COLO668 (cell line): ENCODE measurements around the gene NUP93.
"Not testable (repeated sequence)": the region's sequence is repeated elsewhere in the genome, so short reads cannot be mapped to it uniquely, and the experiment has no call there.

Experiments used
- DNase-seq: peaks from one replicate; lab custom pipeline; 2025; ENCODE audit not compliant: unreplicated experiment; lab: John Stamatoyannopoulos, UW

The NUP93 gene

DNA sequence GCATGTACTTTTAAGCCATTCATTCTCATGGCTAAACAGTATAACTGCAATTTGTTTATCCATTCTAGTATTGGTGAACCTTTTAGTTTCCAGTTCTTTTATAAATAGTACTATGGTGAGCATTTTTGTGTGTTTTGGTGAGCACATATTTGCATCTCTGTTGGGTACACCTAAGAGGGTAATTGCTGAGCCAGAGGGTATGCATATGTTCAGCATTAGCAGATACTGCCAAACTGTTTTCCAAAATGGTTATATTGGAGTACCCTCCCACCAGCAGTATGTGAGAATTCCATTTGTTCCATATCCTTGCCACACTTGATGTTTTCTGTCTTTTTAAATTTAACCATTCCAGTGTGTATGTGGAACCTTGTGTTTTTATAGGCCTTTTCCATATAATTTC lies 81.0 kb downstream of the NUP93 start:
- no peak for DNase-seq

- not testable (repeated sequence) for DNase-seq
These were observed 81.7 kb downstream of the NUP93 start for GRCh38 chr16:56811602-56812001.

- DNase-seq, result no peak
These were observed 83.0 kb downstream of the NUP93 start for GRCh38 chr16:56812884-56813283.

DNA sequence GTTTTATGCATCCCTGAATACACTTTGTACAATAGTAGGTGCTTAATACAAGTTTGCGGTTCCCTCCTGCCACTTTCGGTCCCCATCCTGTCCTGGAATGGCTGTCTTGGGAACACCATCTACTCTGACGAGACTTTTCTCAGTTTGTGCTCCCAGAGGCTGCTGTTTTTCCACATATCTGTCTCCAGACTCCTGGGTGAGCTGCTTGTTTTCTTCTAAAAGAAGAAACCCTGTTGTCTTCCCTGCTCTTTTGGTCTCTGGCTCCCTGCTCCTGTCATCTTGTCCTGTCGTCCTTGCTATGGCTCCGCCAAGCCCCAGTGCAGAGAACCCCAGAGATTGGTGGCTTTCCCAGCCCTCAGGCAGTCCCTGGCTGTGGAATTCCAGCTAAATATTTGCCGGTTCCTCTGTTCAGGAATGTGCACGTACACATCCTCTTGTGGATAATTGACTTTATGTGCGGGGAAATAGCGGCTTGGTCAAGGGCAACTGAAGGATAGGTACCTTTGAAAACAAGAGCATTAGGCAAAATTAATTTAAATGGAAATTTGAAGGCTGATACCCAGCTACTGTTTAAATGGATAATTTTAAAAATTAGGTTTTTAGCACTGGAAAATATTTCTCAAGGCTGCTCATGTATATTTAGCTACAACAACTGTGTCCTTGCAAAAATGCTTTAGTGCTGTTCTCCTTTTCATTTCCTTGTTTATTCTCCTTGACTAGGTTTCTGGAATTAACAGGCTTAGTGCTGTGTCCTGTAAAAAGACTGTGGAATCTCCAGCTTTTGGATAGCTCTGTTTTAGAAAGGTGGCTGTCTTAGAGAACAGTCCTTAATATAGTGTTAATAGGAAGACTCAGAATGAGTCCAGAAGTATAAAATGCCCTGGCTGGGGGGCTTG lies 84.9 kb downstream of the NUP93 start:
- DNase-seq, result no peak

DNA sequence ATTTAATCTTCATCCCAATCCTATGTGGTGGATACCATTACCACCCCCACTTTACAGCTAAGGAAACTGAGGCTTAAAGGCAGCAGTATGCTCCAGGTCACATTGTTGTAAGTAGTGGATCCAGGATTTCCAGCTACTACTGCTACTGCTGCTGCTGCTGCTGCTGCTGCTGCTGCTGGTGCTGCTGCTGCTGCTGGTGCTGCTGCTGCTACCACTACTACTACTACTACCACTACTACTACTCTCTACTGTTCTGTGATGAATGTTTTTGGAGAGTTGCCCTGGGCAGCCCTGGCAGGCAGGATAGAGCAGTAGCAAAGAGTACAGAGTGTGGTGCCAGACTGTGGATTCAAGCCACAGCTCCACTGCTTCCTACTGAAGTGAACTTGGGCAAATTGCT lies 85.8 kb downstream of the NUP93 start:
- no peak for DNase-seq

GRCh38 chr16:56817056-56817455 lies 87.1 kb downstream of the NUP93 start:
- no peak for DNase-seq

DNA sequence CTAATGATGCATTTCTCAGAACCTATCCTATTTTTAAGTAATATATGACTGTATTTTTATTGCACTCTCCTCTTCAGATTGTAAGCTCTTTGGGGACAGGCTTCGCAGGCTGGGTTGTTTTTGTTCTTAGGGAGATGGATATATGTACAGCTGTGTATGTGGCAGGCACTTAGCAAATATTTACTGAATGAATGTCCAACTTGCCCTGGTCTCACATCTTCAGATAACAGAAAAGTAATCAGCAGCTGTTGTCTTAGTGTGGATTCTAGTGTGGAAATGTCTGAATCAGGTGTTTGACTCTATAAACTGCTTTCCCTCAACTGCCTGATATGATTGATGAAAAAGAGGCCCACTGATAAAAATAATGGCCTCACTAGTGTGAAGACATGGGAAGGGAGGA lies 88.0 kb downstream of the NUP93 start:
- no peak for DNase-seq

DNA sequence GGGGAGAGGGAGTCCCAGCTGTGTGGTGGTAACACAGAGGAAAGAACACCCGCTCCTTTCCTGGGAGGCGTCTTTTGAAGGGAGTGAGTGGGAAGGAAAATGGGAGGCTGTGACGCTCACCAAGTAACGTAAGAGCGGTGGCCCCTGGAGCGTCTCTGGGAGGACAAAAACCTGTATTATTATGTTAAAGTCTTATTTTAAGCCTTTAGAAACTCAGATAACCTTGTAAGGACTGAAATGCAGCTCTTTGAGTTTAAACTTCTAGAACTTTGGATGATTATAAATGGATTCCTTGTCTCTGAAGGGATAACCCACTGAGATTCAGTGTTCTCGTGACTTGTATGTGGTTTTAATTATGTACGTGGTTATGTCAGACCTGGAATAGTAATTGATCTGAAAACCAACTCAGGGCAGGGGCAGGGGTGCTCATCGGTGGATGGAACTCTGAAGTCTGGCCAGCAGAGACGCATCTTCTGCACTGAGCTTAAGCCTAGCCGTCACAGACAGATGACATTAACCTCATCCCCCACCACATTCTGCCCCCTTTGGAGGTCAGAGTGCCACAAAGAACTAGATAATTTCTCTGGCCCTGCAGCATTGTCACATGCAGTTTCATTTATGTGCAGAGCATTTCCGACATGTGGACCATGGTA lies 93.3 kb downstream of the NUP93 start:
- no peak for DNase-seq

GRCh38 chr16:56824331-56824730 lies 94.4 kb downstream of the NUP93 start:
- DNase-seq, result no peak

DNA sequence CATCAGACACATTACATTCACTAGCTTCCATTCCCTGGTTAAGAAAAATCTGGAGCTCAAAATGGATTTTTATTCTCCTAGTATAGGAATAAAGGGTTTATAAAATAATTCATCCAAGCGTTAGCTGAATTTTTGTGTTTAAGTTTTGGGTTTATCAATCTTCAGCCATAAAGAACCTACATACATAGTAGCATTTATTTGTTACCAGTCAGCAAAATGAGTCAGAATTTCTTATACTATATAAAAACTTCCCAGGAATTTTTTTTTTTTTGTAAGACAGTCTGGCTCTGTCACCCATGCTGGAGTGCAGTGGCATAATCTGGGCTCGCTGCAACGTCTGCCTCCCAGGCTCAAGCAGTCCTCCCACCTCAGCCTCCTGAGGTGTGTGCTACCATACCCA lies 94.9 kb downstream of the NUP93 start:
- no peak for DNase-seq

GRCh38 chr16:56825826-56826225 lies 95.9 kb downstream of the NUP93 start:
- no peak for DNase-seq

DNA sequence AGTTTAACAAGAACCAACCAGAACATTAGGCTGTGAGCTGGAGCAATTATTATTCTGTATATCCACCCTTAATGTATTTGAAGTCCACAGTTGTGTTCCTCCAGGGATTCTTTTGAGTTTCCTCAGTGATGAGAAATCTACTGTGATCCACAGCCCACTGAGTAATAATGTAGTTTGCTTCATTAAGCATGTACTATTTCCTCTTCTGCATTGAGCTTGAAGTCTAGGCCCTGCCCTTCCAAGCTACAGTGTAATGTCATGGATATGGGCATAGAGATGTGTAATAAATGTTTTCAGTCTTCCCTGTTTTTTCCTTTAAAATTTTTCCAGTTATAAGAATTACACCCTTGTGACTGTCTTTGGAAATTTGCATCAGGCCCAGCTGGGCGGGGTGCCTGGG lies 98.7 kb downstream of the NUP93 start:
- DNase-seq, result no peak

DNA sequence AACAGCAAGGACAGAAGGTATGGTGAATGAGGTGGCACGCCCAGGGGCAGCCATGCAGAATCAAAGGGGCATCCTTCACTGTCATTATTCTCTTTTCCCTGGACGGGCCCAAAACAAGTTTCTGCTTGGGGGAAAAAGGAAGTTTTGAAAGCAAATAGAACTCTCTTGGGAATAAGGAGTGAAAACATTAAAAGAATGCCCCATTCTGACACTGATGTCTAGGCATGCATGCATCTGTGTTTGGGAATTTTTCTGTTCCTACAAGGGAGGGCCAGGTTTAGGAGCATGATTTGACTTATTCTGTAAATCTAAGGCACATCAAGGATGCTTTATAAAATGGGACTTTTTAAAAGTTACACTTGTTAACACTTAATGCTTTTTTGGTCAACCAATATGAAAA lies 100.7 kb downstream of the NUP93 start:
- DNase-seq, result no peak

DNA sequence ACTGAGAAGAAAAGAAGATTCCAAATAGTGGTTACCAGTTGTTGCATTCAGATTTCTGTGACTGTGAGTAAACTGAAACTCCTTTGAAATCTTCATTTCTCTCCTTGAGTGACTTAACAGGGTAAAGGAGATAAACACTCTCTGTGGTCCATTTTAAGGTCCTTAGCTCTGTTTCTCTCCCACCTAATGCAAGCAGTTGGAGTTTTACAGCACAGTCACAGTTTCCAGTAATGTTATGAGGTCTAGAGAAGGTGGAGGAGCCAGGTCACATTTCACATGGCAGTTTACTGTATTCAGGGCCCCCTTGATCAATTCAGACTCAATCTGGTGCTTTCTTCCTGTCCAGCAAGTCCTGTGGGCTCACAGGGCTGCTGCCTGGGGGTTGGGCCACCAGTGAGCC lies 102.8 kb downstream of the NUP93 start:
- no peak for DNase-seq

DNA sequence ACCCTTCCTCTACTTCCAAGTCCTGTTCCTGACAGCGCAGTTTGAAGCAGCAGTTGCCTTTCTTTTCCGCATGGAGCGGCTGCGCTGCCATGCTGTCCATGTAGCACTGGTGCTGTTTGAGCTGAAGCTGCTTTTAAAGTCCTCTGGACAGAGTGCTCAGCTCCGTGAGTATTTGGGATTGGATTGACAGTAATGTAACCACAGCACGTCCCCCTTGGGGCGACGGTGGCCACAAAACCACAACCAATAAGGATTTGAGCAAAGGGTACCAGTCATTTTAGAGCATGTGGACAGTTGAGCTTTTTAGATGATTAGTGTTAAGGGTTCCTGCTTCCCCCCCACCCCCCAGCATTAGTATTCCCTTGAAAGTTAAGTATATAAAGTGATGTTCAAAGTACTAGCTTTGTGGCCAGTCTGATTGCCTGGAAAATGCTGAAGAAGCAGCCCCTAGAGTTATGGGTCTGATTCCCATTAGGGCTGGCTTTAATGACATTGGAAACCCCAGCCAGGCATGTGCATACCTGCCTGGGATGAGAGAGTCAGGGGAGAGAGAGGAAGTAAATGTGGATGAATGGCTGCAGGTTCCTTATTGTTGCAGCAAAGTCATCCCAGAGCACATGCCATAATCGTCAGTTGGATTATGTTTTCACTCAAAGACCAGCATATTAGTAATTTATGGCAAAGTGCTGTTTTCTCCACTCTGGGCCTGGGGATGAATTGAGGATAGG lies 103.5 kb downstream of the NUP93 start:
- DNase-seq, result no peak

DNA sequence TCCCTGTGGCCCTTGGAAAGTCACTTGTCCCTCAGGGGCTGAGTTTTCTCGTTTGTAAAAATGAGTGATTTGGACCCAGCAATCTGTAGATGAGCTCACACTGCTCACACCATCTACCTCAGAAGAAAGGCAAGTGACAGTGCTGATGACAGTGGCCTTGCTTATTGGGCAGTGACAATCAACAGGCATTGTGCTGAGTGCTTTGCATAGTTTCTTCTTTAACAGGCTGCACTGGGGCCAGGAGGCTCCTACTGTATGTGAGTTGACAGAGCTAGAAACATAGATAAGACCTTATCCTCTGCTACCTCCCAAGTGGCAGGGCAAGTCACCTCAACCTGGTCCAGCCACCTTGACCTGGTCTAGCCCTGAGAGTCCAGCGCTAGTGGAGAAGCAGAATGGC lies 105.4 kb downstream of the NUP93 start:
- no peak for DNase-seq

DNA sequence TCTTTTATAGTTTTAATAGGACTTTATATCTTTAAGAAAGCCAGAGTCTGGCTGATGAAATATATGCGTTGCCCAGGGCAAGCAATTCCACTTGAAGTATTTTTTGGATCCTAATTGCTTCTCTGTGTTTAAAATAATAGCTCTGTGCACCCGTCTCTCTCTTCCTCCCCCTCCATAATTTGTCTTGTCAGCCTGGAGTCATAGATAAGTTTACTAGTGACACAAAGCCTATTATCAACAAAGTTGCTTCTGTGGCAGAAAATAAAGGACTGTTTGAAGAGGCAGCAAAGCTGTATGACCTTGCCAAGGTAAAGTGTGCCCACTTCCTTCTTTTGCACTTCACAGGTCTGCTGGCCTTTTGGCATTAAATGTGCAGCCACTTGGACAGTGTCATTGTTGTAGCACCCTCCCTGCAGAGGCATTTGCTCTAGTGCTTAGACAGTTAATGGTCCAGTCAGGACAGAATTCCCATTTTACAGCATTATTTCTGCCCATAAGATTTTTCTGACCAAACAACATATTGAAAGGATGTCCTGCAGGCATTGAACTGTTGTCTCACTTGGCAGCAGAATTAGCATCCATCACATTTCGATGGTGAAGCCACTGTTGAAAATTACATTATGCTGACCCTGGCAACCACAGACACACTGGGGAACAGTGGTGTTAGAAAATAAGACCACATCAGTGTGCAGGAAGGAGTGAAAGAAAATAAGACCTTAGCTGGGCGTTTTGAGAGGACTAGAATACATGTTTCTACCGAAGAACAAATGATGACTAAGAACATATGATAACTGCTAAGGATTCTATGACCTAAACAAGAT lies 106.7 kb downstream of the NUP93 start:
- no peak for DNase-seq

GRCh38 chr16:56838622-56839337 lies 108.9 kb downstream of the NUP93 start:
- DNase-seq, result no peak

GRCh38 chr16:56841233-56841632 lies 111.3 kb downstream of the NUP93 start:
- DNase-seq, result no peak

DNA sequence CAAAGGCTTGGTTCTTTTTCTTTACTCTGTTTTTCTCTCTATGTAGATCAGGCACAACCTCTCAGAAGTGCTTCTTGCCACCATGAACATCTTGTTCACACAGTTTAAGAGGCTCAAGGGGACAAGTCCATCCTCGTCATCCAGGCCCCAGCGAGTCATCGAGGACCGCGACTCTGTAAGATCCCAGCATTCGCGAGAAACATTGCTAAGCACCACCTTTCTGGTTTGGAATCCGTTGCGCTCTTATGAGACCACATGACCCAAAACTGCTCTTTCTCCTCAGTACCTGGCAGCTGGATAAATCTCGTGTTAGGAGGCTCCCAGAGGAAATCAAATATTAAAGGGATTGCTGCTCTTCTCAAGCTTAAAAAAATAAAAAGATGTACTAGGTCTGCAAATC lies 111.7 kb downstream of the NUP93 start:
- no peak for DNase-seq
